PFSK-1 (cell line): ENCODE results near the gene HELT.

ENCODE experiments used
- FOXP2 ChIP-seq: optimal IDR thresholded peaks from 2 replicates; pipeline ENCODE3; 2011; ENCODE audit warnings: borderline replicate concordance, control low read depth, inconsistent platforms; ENCODE audit not compliant: insufficient read depth; ENCODE audit errors: extremely low read length, extremely low read depth
- POLR2AphosphoS5 ChIP-seq: IDR thresholded peaks from 2 replicates; pipeline ENCODE4 v1.6.1; 2012; ENCODE audit warnings: low read depth, mild to moderate bottlenecking, control low read depth, low read length, moderate library complexity
- SIN3A ChIP-seq: IDR thresholded peaks from 2 replicates; pipeline ENCODE4 v1.6.1; 2012; ENCODE audit warnings: mild to moderate bottlenecking, low read length, moderate library complexity, borderline replicate concordance; ENCODE audit not compliant: insufficient read depth
- TAF1 ChIP-seq: IDR thresholded peaks from 2 replicates; pipeline ENCODE4 v1.6.1; 2012; ENCODE audit warnings: low read length, control low read depth, borderline replicate concordance; ENCODE audit not compliant: insufficient read depth
- TF ChIP-seq, protein P1 (sequence below), 2 experiments: IDR thresholded peaks; 2 replicates each; pipeline versions ENCODE4 v1.6.1 to v1.8.0; 2011 to 2012; ENCODE audit warnings: low read depth in 2 of 2, low read length in 2 of 2, control low read depth in 1 of 2, inconsistent platforms in 1 of 2, mild to moderate bottlenecking in 1 of 2, moderate library complexity in 1 of 2; ENCODE audit not compliant: insufficient read depth in 1 of 2

The HELT gene

DNA sequence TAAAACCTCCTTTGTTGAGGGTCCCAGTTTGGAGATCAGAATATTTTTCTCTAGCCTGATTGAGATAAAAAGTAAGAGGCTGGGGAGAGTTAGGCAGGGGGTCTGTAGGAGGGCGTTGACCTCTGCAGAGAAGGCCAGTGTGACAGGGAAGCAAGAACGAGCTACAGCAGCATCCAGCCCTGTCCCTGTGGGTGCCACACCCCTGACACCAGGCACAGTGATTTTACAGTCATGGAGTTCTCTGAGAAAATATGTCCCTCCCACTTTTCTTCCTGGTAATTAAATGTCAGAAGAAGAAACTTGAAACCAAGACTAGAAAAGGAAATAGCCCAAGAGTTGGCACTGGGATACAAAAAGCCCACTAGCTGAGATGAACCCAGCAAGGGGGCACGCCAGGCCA lies 25.0 kb upstream of the HELT start:
- TF ChIP-seq FOXP2 (no peak), POLR2AphosphoS5 (no peak), SIN3A (no peak), TAF1 (no peak)
- TF ChIP-seq, protein P1, sequence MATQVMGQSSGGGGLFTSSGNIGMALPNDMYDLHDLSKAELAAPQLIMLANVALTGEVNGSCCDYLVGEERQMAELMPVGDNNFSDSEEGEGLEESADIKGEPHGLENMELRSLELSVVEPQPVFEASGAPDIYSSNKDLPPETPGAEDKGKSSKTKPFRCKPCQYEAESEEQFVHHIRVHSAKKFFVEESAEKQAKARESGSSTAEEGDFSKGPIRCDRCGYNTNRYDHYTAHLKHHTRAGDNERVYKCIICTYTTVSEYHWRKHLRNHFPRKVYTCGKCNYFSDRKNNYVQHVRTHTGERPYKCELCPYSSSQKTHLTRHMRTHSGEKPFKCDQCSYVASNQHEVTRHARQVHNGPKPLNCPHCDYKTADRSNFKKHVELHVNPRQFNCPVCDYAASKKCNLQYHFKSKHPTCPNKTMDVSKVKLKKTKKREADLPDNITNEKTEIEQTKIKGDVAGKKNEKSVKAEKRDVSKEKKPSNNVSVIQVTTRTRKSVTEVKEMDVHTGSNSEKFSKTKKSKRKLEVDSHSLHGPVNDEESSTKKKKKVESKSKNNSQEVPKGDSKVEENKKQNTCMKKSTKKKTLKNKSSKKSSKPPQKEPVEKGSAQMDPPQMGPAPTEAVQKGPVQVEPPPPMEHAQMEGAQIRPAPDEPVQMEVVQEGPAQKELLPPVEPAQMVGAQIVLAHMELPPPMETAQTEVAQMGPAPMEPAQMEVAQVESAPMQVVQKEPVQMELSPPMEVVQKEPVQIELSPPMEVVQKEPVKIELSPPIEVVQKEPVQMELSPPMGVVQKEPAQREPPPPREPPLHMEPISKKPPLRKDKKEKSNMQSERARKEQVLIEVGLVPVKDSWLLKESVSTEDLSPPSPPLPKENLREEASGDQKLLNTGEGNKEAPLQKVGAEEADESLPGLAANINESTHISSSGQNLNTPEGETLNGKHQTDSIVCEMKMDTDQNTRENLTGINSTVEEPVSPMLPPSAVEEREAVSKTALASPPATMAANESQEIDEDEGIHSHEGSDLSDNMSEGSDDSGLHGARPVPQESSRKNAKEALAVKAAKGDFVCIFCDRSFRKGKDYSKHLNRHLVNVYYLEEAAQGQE (IDR thresholded peaks at IDR 0.05; ENCODE audit: insufficient read depth in 1 of 2, low read depth in 2 of 2, low read length in 2 of 2): no peak

DNA sequence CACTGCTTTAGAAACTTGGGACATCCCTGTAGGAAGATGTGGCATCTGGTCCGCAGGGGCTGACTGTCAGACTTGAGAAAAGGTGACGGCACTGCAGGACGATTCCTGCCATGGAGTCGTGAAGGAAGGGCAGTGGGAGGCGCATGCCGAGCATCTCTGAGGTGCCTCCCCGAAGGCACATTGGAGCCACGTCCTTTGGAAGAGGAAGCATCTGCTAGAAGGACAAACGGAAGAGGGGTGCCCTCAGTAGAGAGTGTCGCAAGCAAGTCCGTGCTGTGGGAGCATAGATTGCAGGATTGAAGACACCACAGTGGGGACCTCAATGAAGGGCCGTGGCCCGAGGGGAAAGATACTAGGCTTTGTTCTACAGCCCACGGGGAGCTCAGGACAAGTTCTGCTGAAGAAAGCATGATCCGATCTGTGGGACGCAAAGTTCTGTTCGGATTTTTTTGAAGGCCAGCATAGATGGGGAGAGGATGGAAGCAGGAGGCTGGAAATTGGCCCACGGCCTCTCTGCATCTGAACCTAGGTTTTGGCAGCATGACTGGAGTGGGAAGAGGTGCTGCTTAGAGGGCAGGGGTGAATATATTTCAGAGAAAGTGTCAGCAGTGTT lies 24.2 kb upstream of the HELT start:
- TF ChIP-seq SIN3A (no peak), POLR2AphosphoS5 (no peak), FOXP2 (no peak), TAF1 (no peak)
- TF ChIP-seq, protein P1 (IDR thresholded peaks at IDR 0.05; ENCODE audit: insufficient read depth in 1 of 2, low read depth in 2 of 2, low read length in 2 of 2): no peak

DNA sequence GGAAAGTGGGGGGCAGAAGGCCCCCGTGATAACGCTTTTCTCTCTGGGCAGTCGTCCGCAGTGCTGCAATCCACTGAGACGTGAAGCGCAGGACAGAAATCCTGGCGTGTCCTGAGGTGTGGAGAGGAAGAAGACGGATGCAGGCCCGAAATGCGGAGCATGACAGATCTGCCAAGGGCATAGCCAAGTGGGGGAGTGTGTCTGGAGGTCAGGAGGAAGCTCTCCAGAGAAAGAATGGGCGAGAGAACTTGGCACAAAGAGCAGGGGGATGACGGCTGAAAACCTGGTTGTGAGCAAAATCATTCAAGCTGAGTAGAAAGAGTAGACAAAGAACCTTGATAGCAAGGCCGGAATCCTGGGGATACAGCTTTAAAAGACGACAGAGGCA lies 23.7 kb upstream of the HELT start:
- TF ChIP-seq SIN3A (no peak), POLR2AphosphoS5 (no peak), FOXP2 (no peak), TAF1 (no peak)

DNA sequence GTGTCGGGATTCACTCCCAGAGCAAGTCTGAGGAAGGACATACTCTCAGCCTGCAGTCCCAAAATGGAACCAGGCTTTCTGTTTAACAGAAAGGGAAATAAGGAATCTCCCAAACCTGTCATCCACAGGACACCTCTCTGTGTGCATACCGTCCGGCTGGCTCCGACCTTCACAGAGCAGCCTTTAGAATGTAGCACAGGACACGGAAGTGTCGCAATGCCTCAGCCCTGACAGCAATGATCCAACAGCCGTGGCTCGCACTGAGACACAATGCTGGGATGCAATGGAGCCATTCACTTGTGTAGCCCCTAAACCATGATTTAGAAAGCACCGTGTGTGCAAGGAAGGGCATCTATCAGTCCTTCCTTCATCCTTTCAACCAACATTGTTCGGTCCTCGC lies 15.5 kb upstream of the HELT start:
- no peak for TF ChIP-seq SIN3A
- TF ChIP-seq FOXP2: no peak
- TF ChIP-seq, protein P1 (IDR thresholded peaks at IDR 0.05; ENCODE audit: insufficient read depth in 1 of 2, low read depth in 2 of 2, low read length in 2 of 2): no peak
- TF ChIP-seq TAF1: no peak
- no peak for TF ChIP-seq POLR2AphosphoS5

DNA sequence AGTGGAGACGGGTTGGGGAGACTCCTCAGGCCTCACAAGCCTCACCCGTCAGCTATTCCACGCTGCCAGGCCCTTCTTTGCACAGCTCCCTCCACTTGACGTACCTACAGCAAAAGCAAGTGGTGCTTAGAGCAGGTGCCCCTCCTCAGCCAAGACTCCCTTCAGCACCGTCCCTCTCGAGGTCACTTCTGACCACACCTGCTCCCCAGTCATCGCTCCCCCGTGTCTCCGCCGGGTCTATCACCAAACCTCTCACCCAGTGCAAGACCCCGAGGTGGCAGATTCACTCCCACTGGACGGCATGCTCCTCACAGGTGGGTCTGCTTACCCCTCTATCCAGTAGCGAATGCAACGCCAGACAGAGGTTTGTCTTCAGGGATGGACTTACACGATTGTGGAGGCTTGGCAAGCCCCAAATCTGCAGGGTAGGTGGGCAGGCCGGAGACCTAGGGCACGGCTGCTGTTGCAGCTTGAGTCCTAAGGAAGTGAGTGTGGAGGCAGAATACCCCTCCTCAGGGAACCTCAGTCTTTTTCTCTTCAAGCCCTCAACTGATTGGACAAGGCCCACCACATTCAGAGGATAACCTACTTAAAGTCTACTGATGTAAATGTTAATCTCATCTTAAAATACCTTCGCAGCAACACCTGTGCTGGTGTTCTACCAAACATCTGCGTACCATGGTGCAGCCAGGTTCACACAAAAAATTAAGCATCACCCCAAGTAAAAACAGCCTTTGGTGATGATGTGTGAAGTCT lies 14.5 kb upstream of the HELT start:
- TF ChIP-seq TAF1 (no peak), FOXP2 (no peak), SIN3A (no peak), POLR2AphosphoS5 (no peak)
- TF ChIP-seq, protein P1 (IDR thresholded peaks at IDR 0.05; ENCODE audit: insufficient read depth in 1 of 2, low read depth in 2 of 2, low read length in 2 of 2): no peak
